Omental fat pad (tissue), 4 donors: Measurements from ENCODE around the gene GLIS2. TPM values are rescaled to one million over a fixed set of nuclear protein-coding genes. Genes with fewer than 3 reads are reported as not detected.

ENCODE experiments used
- ATAC-seq: fragments of 150-250 bp; one replicate; pipeline ENCODE4 v1.9.1; 2016; ENCODE audit warnings: mild to moderate bottlenecking, moderate library complexity; ENCODE audit not compliant: low FRiP score
- DNase-seq: peaks from one replicate; pipeline ENCODE4 v3.0.0-alpha.2; 2019; ENCODE audit warnings: low spot score
- CTCF ChIP-seq, 3 donors: fragments of 450-650 bp; IDR thresholded peaks; one replicate each; pipeline ENCODE4 v1.5.1; 2016 to 2017; ENCODE audit warnings: antibody characterized with exemption in 3 of 3, mild to moderate bottlenecking in 3 of 3, moderate library complexity in 2 of 3
- total RNA-seq, 4 donors: library from RNA; depleted of rRNA; stranded (reverse); fragments of >200 nt; gene quantifications; one replicate each; pipeline ENCODE4 v1.1.0, GENCODE V29; 2016

GLIS2 gene
- total RNA-seq, 4 donors from 2014 or later: 1.9 to 4.9 (median 3.0) TPM

DNA sequence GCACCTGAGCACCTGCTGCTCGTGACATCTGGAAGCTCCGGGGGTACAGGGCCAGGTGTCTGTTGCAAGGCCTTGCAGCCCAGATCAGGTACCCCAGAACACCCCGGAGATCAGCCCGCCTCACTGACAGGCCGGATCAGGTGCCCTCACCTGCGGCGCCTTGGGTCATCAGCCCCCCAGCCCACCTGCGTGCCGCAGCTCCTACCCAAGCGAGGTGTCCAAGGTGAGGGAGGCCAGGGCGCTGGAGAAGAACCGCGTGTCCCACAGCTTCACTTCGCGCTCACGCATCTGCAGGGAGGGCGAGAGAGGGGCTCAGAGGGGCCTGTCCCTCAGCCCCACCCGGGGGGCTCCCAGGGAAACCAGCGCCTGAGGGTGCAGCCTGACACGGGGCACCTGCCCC lies 71.9 kb downstream of the GLIS2 start:
- ATAC-seq (no peak), DNase-seq (no peak)
- TF ChIP-seq CTCF (IDR thresholded peaks at IDR 0.05): no peak

- ATAC-seq: no peak
- no peak for TF ChIP-seq CTCF (IDR thresholded peaks at IDR 0.05)
- no peak for DNase-seq
Measured at GRCh38 chr16:4388271-4389021, 72.6 kb downstream of the GLIS2 start.

Other genes with a start within 250 kb of the GLIS2 start
- gene ADCY9, start 199.6 kb upstream of the GLIS2 start, total RNA-seq: 10 to 100 TPM in 3 of 4 donors, 1 to 10 TPM in 1; 8.5 to 16.6 (median 11.5) TPM
- 1 to 10 TPM in 3 of 4 donors, under 1 TPM in 1; 0.84 to 4.4 (median 1.9) TPM for gene SRL, start 74.0 kb upstream of the GLIS2 start, total RNA-seq
- gene TFAP4, start 43.0 kb upstream of the GLIS2 start, total RNA-seq: 10 to 100 TPM in 1 of 4 donors, 1 to 10 TPM in 3; 2.9 to 16.9 (median 4.7) TPM
- 10 to 100 TPM; 32.7 to 53.9 (median 41.8) TPM for gene PAM16, start 35.3 kb downstream of the GLIS2 start, total RNA-seq
- 10 to 100 TPM; 10.8 to 40.0 (median 25.8) TPM for gene VASN, start 55.8 kb downstream of the GLIS2 start, total RNA-seq
- 10 to 100 TPM; 15.1 to 46.3 (median 27.5) TPM for gene CORO7, start 100.5 kb downstream of the GLIS2 start, total RNA-seq
- gene DNAJA3, start 109.8 kb downstream of the GLIS2 start, total RNA-seq: 10 to 100 TPM; 40.5 to 47.1 (median 42.3) TPM
- 10 to 100 TPM; 27.9 to 56.8 (median 44.5) TPM for gene NMRAL1, start 158.6 kb downstream of the GLIS2 start, total RNA-seq
- 100 to 1,000 TPM in 1 of 4 donors, 10 to 100 TPM in 3; 82.8 to 105 (median 96.5) TPM for gene HMOX2, start 160.3 kb downstream of the GLIS2 start, total RNA-seq
- gene CDIP1, start 222.7 kb downstream of the GLIS2 start, total RNA-seq: 10 to 100 TPM; 12.7 to 18.8 (median 14.2) TPM
- gene C16orf96, start 240.3 kb downstream of the GLIS2 start, total RNA-seq: under 1 TPM in 2 of 4 donors, not detected in 2; 0.19 to 0.36 TPM